ENCODE measurements around the gene SLC9A9.

- TF ChIP-seq CTCF (IDR thresholded peaks at IDR 0.05) (no peak), POLR2A (IDR thresholded peaks at IDR 0.05; ENCODE audit: low read depth) (no peak), EP300 (IDR thresholded peaks at IDR 0.05) (no peak), POLR2AphosphoS5 (IDR thresholded peaks at IDR 0.05) (peak; percentile 39 to 46)
Measured at GRCh38 chr3:143302638-143303171, 545.6 kb downstream of the SLC9A9 start.

Data from esophagus muscularis mucosa (tissue), 4 donors.